OCI-LY1 (cell line): ENCODE measurements around the gene ATF5.

Experiments
- CTCF ChIP-seq: fragments of 200-600 bp; sonication (generic), shearing (Covaris generic); IDR thresholded peaks from 2 replicates; pipeline ENCODE4 v1.5.1; 2017; ENCODE audit warnings: mild to moderate bottlenecking, antibody characterized with exemption, low read length, moderate library complexity, mixed read lengths
- EZH2 ChIP-seq: fragments of 200-600 bp; sonication (generic), shearing (Covaris generic); IDR thresholded peaks from 2 replicates; pipeline ENCODE4 v1.8.0; 2017; ENCODE audit warnings: borderline replicate concordance, mixed run types, mild to moderate bottlenecking, antibody characterized with exemption, low read length, moderate library complexity, mixed read lengths

GRCh38 chr19:49906879-49907564, 22.0 kb upstream of the ATF5 start:
- TF ChIP-seq CTCF = no peak
- TF ChIP-seq EZH2 = no peak
